ENCODE measurements around the gene SLIT3. TPM values are rescaled to one million over a fixed set of nuclear protein-coding genes. Genes with fewer than 3 reads are reported as not detected.

Gene SLIT3
- total and polyA plus RNA-seq, 2 donors: 8.4 to 9.2 TPM

- Histone ChIP-seq H3K4me1 (ENCODE audit: control insufficient read depth in 2 of 2, insufficient read depth in 2 of 2, low read length in 2 of 2) (peaks cover 0 to 6% of the 10 kb centered on the region in 2 donors), H3K27me3 (ENCODE audit: control insufficient read depth in 2 of 2, insufficient read depth in 1 of 2, low read length in 1 of 2) (peaks cover 0 to 14% of the 10 kb centered on the region in 2 donors), H3K27ac (ENCODE audit: low read depth in 1 of 2, low read length in 1 of 2) (no peak overlapping the region), H3K9me3 (ENCODE audit: control insufficient read depth in 2 of 2, insufficient read depth in 1 of 2, low read length in 1 of 2) (no peaks in the 10 kb centered on the region), H3K4me3 (ENCODE audit: low read length in 2 of 2) (no peak overlapping the region), H3K36me3 (ENCODE audit: control insufficient read depth in 2 of 2, insufficient read depth in 2 of 2, low read length in 1 of 2) (no peaks in the 10 kb centered on the region)
- DNase-seq (ENCODE audit: low read depth in 6 of 9, low spot score in 9 of 9): no peak
- 96% methylated on average over 7 of the region's 7 CpGs for WGBS
Measured at GRCh38 chr5:168921147-168921866, 379.6 kb downstream of the SLIT3 start.

GRCh38 chr5:168920019-168920810 lies 380.7 kb downstream of the SLIT3 start:
- no peaks in the 10 kb centered on the region for H3K36me3 ChIP-seq (ENCODE audit: control insufficient read depth in 2 of 2, insufficient read depth in 2 of 2, low read length in 1 of 2)
- peaks cover 0 to 14% of the 10 kb centered on the region in 2 donors for H3K27me3 ChIP-seq (ENCODE audit: control insufficient read depth in 2 of 2, insufficient read depth in 1 of 2, low read length in 1 of 2)
- H3K27ac ChIP-seq (ENCODE audit: low read depth in 1 of 2, low read length in 1 of 2): no peak overlapping the region
- no peaks in the 10 kb centered on the region for H3K9me3 ChIP-seq (ENCODE audit: control insufficient read depth in 2 of 2, insufficient read depth in 1 of 2, low read length in 1 of 2)
- 15% methylated on average over 14 of the region's 14 CpGs for WGBS
- DNase-seq (ENCODE audit: low read depth in 6 of 9, low spot score in 9 of 9): peak in 1 of 9 donors; percentile 22
- H3K4me1 ChIP-seq (ENCODE audit: control insufficient read depth in 2 of 2, insufficient read depth in 2 of 2, low read length in 2 of 2): peaks cover 0 to 6% of the 10 kb centered on the region in 2 donors
- no peak overlapping the region for H3K4me3 ChIP-seq (ENCODE audit: low read length in 2 of 2)

GRCh38 chr5:168917947-168918600 lies 382.9 kb downstream of the SLIT3 start:
- DNase-seq (ENCODE audit: low read depth in 6 of 9, low spot score in 9 of 9): no peak
- Histone ChIP-seq H3K9me3 (ENCODE audit: control insufficient read depth in 2 of 2, insufficient read depth in 1 of 2, low read length in 1 of 2) (no peaks in the 10 kb centered on the region), H3K36me3 (ENCODE audit: control insufficient read depth in 2 of 2, insufficient read depth in 2 of 2, low read length in 1 of 2) (no peaks in the 10 kb centered on the region), H3K4me3 (ENCODE audit: low read length in 2 of 2) (no peak overlapping the region), H3K4me1 (ENCODE audit: control insufficient read depth in 2 of 2, insufficient read depth in 2 of 2, low read length in 2 of 2) (peaks cover 0 to 6% of the 10 kb centered on the region in 2 donors), H3K27ac (ENCODE audit: low read depth in 1 of 2, low read length in 1 of 2) (no peak overlapping the region), H3K27me3 (ENCODE audit: control insufficient read depth in 2 of 2, insufficient read depth in 1 of 2, low read length in 1 of 2) (peaks cover 0 to 14% of the 10 kb centered on the region in 2 donors)
- WGBS: 73% methylated on average over 4 of the region's 4 CpGs

GRCh38 chr5:168916852-168917251 lies 384.1 kb downstream of the SLIT3 start:
- 92% methylated on average over 6 of the region's 6 CpGs for WGBS
- Histone ChIP-seq H3K4me3 (ENCODE audit: low read length in 2 of 2) (no peak overlapping the region), H3K27ac (ENCODE audit: low read depth in 1 of 2, low read length in 1 of 2) (no peak overlapping the region), H3K9me3 (ENCODE audit: control insufficient read depth in 2 of 2, insufficient read depth in 1 of 2, low read length in 1 of 2) (no peaks in the 10 kb centered on the region), H3K27me3 (ENCODE audit: control insufficient read depth in 2 of 2, insufficient read depth in 1 of 2, low read length in 1 of 2) (peaks cover 0 to 14% of the 10 kb centered on the region in 2 donors), H3K36me3 (ENCODE audit: control insufficient read depth in 2 of 2, insufficient read depth in 2 of 2, low read length in 1 of 2) (no peaks in the 10 kb centered on the region), H3K4me1 (ENCODE audit: control insufficient read depth in 2 of 2, insufficient read depth in 2 of 2, low read length in 2 of 2) (peaks cover 0 to 6% of the 10 kb centered on the region in 2 donors)
- DNase-seq (ENCODE audit: low read depth in 6 of 9, low spot score in 9 of 9): no peak

- DNase-seq (ENCODE audit: low read depth in 6 of 9, low spot score in 9 of 9): no peak
- Histone ChIP-seq H3K36me3 (ENCODE audit: control insufficient read depth in 2 of 2, insufficient read depth in 2 of 2, low read length in 1 of 2) (no peaks in the 10 kb centered on the region), H3K27ac (ENCODE audit: low read depth in 1 of 2, low read length in 1 of 2) (no peak overlapping the region), H3K9me3 (ENCODE audit: control insufficient read depth in 2 of 2, insufficient read depth in 1 of 2, low read length in 1 of 2) (no peaks in the 10 kb centered on the region), H3K4me3 (ENCODE audit: low read length in 2 of 2) (no peak overlapping the region), H3K4me1 (ENCODE audit: control insufficient read depth in 2 of 2, insufficient read depth in 2 of 2, low read length in 2 of 2) (peaks cover 0 to 6% of the 10 kb centered on the region in 2 donors), H3K27me3 (ENCODE audit: control insufficient read depth in 2 of 2, insufficient read depth in 1 of 2, low read length in 1 of 2) (peaks cover 0 to 14% of the 10 kb centered on the region in 2 donors)
- WGBS: 92% methylated on average over 5 of the region's 5 CpGs
Measured at GRCh38 chr5:168916266-168916665, 384.7 kb downstream of the SLIT3 start.

- no peak for DNase-seq (ENCODE audit: low read depth in 6 of 9, low spot score in 9 of 9)
- no peaks in the 10 kb centered on the region for H3K4me1 ChIP-seq (ENCODE audit: control insufficient read depth in 2 of 2, insufficient read depth in 2 of 2, low read length in 2 of 2)
- H3K4me3 ChIP-seq (ENCODE audit: low read length in 2 of 2): no peak overlapping the region
- no peak overlapping the region for H3K27ac ChIP-seq (ENCODE audit: low read depth in 1 of 2, low read length in 1 of 2)
- no peaks in the 10 kb centered on the region for H3K27me3 ChIP-seq (ENCODE audit: control insufficient read depth in 2 of 2, insufficient read depth in 1 of 2, low read length in 1 of 2)
- no peaks in the 10 kb centered on the region for H3K36me3 ChIP-seq (ENCODE audit: control insufficient read depth in 2 of 2, insufficient read depth in 2 of 2, low read length in 1 of 2)
- 60% methylated on average over 5 of the region's 5 CpGs for WGBS
- H3K9me3 ChIP-seq (ENCODE audit: control insufficient read depth in 2 of 2, insufficient read depth in 1 of 2, low read length in 1 of 2): no peaks in the 10 kb centered on the region
Measured at GRCh38 chr5:168914491-168914890, 386.4 kb downstream of the SLIT3 start.

GRCh38 chr5:168910874-168911273 lies 390.1 kb downstream of the SLIT3 start:
- H3K27me3 ChIP-seq (ENCODE audit: control insufficient read depth in 2 of 2, insufficient read depth in 1 of 2, low read length in 1 of 2): no peaks in the 10 kb centered on the region
- no peak for DNase-seq (ENCODE audit: low read depth in 6 of 9, low spot score in 9 of 9)
- no peak overlapping the region for H3K27ac ChIP-seq (ENCODE audit: low read depth in 1 of 2, low read length in 1 of 2)
- no peaks in the 10 kb centered on the region for H3K4me1 ChIP-seq (ENCODE audit: control insufficient read depth in 2 of 2, insufficient read depth in 2 of 2, low read length in 2 of 2)
- no peaks in the 10 kb centered on the region for H3K36me3 ChIP-seq (ENCODE audit: control insufficient read depth in 2 of 2, insufficient read depth in 2 of 2, low read length in 1 of 2)
- H3K9me3 ChIP-seq (ENCODE audit: control insufficient read depth in 2 of 2, insufficient read depth in 1 of 2, low read length in 1 of 2): no peaks in the 10 kb centered on the region
- no peak overlapping the region for H3K4me3 ChIP-seq (ENCODE audit: low read length in 2 of 2)
- WGBS: 94% methylated on average over 6 of the region's 6 CpGs

- DNase-seq (ENCODE audit: low read depth in 6 of 9, low spot score in 9 of 9): no peak
- WGBS: 96% methylated on average over 9 of the region's 9 CpGs
- H3K27me3 ChIP-seq (ENCODE audit: control insufficient read depth in 2 of 2, insufficient read depth in 1 of 2, low read length in 1 of 2): no peaks in the 10 kb centered on the region
Measured at GRCh38 chr5:168908207-168908606, 392.7 kb downstream of the SLIT3 start.

GRCh38 chr5:168903061-168903460 lies 397.9 kb downstream of the SLIT3 start:
- H3K4me3 ChIP-seq (ENCODE audit: low read length in 2 of 2): no peak overlapping the region
- H3K36me3 ChIP-seq (ENCODE audit: control insufficient read depth in 2 of 2, insufficient read depth in 2 of 2, low read length in 1 of 2): no peaks in the 10 kb centered on the region
- H3K27ac ChIP-seq (ENCODE audit: low read depth in 1 of 2, low read length in 1 of 2): no peak overlapping the region
- peaks cover 0 to 3% of the 10 kb centered on the region in 2 donors for H3K4me1 ChIP-seq (ENCODE audit: control insufficient read depth in 2 of 2, insufficient read depth in 2 of 2, low read length in 2 of 2)
- H3K27me3 ChIP-seq (ENCODE audit: control insufficient read depth in 2 of 2, insufficient read depth in 1 of 2, low read length in 1 of 2): no peaks in the 10 kb centered on the region
- DNase-seq (ENCODE audit: low read depth in 6 of 9, low spot score in 9 of 9): no peak
- 94% methylated on average over 2 of the region's 2 CpGs for WGBS
- no peaks in the 10 kb centered on the region for H3K9me3 ChIP-seq (ENCODE audit: control insufficient read depth in 2 of 2, insufficient read depth in 1 of 2, low read length in 1 of 2)

More at GRCh38 chr5:168908207-168908606, 392.7 kb downstream of the SLIT3 start:
- no peak overlapping the region for H3K27ac ChIP-seq (ENCODE audit: low read depth in 1 of 2, low read length in 1 of 2)
- no peak overlapping the region for H3K4me3 ChIP-seq (ENCODE audit: low read length in 2 of 2)
- H3K9me3 ChIP-seq (ENCODE audit: control insufficient read depth in 2 of 2, insufficient read depth in 1 of 2, low read length in 1 of 2): no peaks in the 10 kb centered on the region
- no peaks in the 10 kb centered on the region for H3K4me1 ChIP-seq (ENCODE audit: control insufficient read depth in 2 of 2, insufficient read depth in 2 of 2, low read length in 2 of 2)
- H3K36me3 ChIP-seq (ENCODE audit: control insufficient read depth in 2 of 2, insufficient read depth in 2 of 2, low read length in 1 of 2): no peaks in the 10 kb centered on the region

Data from thymus (tissue), 11 donors.